Glomerular visceral epithelial cell (primary cell): ENCODE measurements around the gene FN3K.
A peak's percentile ranks its signal among the peaks of the same experiment; 100 is the strongest.

Source experiments
- DNase-seq: peaks from one replicate; pipeline ENCODE4 v3.0.0-alpha.2; 2016; ENCODE audit errors: extremely low spot score

Gene FN3K

GRCh38 chr17:82703935-82704865, 31.2 kb upstream of the FN3K start:
- no peak for DNase-seq

- DNase-seq, result no peak
Observed at GRCh38 chr17:82704886-82705285, 30.5 kb upstream of the FN3K start.

- no peak for DNase-seq
Observed at GRCh38 chr17:82705756-82706155, 29.7 kb upstream of the FN3K start.

- no peak for DNase-seq
Observed at GRCh38 chr17:82709024-82709675, 26.3 kb upstream of the FN3K start.

- DNase-seq, result no peak
Observed at GRCh38 chr17:82709676-82710498, 25.5 kb upstream of the FN3K start.

GRCh38 chr17:82710499-82711232, 24.7 kb upstream of the FN3K start:
- DNase-seq, result no peak

- DNase-seq, result no peak
Observed at GRCh38 chr17:82713071-82713723, 22.2 kb upstream of the FN3K start.

GRCh38 chr17:82716203-82717010, 19.0 kb upstream of the FN3K start, which contains the start of gene FN3KRP:
Gene FN3KRP (plus strand): TSS chr17:82716706. CDS start chr17:82716756, 50 bp downstream.
- DNase-seq, result peak; percentile 93

- DNase-seq, result no peak
Observed at GRCh38 chr17:82718986-82719685, 16.3 kb upstream of the FN3K start.

- DNase-seq, result no peak
Observed at GRCh38 chr17:82720204-82720603, 15.2 kb upstream of the FN3K start.

GRCh38 chr17:82722341-82723013, 12.9 kb upstream of the FN3K start:
- DNase-seq, result no peak

GRCh38 chr17:82723169-82723807, 12.1 kb upstream of the FN3K start:
- DNase-seq, result no peak

- no peak for DNase-seq
Observed at GRCh38 chr17:82726427-82726826, 9.0 kb upstream of the FN3K start.

GRCh38 chr17:82729479-82730260, 5.7 kb upstream of the FN3K start:
- no peak for DNase-seq

- DNase-seq, result no peak
Observed at GRCh38 chr17:82732118-82732743, 3.2 kb upstream of the FN3K start.

- no peak for DNase-seq
Observed at GRCh38 chr17:82736511-82737185, 1.2 kb downstream of the FN3K start.
